Activated CD4-positive, alpha-beta T cell treated with anti-CD3 and anti-CD28 coated beads, Interleukin-2, amount 10 ng/mL, durations not matched to agents 24 days and 14 days (primary cell): ENCODE data around the gene TSPYL6. TPM values are rescaled to one million over a fixed set of nuclear protein-coding genes. Genes with fewer than 3 reads are reported as not detected.

Experiments
- DNase-seq: peaks from one replicate; pipeline ENCODE4 v3.0.0; 2022
- H3K27ac Mint-ChIP-seq: one replicate; pipeline ENCODE4 v1.8.0; 2022; ENCODE audit warnings: mild to moderate bottlenecking, mixed read lengths
- H3K27me3 Mint-ChIP-seq: one replicate; pipeline ENCODE4 v1.8.0; 2022; ENCODE audit warnings: mixed read lengths
- H3K36me3 Mint-ChIP-seq: one replicate; pipeline ENCODE4 v1.8.0; 2022; ENCODE audit warnings: low read depth, mild to moderate bottlenecking, mixed read lengths
- H3K4me1 Mint-ChIP-seq: one replicate; pipeline ENCODE4 v1.8.0; 2021; ENCODE audit warnings: mixed read lengths
- H3K4me3 Mint-ChIP-seq: one replicate; pipeline ENCODE4 v1.8.0; 2022; ENCODE audit warnings: mild to moderate bottlenecking, moderate library complexity, mixed read lengths
- H3K9me3 Mint-ChIP-seq: one replicate; pipeline ENCODE4 v1.8.0; 2021; ENCODE audit warnings: mixed read lengths
- intact Hi-C: fragments of 100-400 bp; cut with micrococcal nuclease; formaldehyde crosslinking; loops from one replicate; pipeline ENCODE4 v1.15.1; 2023
- total RNA-seq: library from RNA; stranded (reverse); gene quantifications from 2 replicates; pipeline ENCODE4 v1.2.3, GENCODE V29; 2022

TSPYL6 gene
- total RNA-seq, 1 donor from 2014 or later: not detected

DNA sequence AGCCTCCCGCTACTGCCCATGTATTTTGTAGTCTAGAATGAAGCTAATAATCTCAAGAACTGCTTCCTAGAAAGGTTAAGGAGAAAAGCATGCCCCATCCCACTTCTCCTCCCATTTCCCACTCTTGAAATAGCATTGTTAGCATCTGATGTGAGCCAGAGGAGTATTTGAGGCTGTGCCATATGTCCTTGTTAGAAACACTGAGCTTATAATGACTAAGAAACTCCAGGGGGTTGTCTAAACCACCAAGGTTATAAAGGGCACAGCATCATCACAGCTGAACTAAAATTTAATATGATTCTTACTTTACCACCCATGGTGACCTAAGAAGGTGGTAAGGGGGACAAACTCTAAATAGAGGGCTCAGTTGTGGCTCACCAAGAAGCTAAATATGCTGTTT lies 16.6 kb downstream of the TSPYL6 start:
- H3K27ac Mint-ChIP-seq: no peak overlapping the region
- H3K36me3 Mint-ChIP-seq: no peaks in the 10 kb centered on the region
- H3K27me3 Mint-ChIP-seq: no peaks in the 10 kb centered on the region
- intact Hi-C loops: no loop called here
- H3K9me3 Mint-ChIP-seq: no peaks in the 10 kb centered on the region
- H3K4me1 Mint-ChIP-seq: no peaks in the 10 kb centered on the region
- no peak overlapping the region for H3K4me3 Mint-ChIP-seq
- no peak for DNase-seq

- Mint-ChIP-seq H3K9me3 (peaks cover 3% of the 10 kb centered on the region), H3K4me3 (no peak overlapping the region), H3K36me3 (no peaks in the 10 kb centered on the region), H3K27me3 (no peaks in the 10 kb centered on the region), H3K4me1 (no peaks in the 10 kb centered on the region), H3K27ac (no peak overlapping the region)
- no peak for DNase-seq
- intact Hi-C loops: no loop called here
Measured at GRCh38 chr2:54237428-54237827, 18.6 kb downstream of the TSPYL6 start.

- intact Hi-C loops: no loop called here
- no peak overlapping the region for H3K4me3 Mint-ChIP-seq
Measured at GRCh38 chr2:54233832-54234649, 22.0 kb downstream of the TSPYL6 start.

GRCh38 chr2:54228945-54229344 lies 27.1 kb downstream of the TSPYL6 start:
- H3K9me3 Mint-ChIP-seq: peaks cover 6% of the 10 kb centered on the region
- intact Hi-C loops: no loop called here
- H3K4me3 Mint-ChIP-seq: no peak overlapping the region
- DNase-seq: no peak
- H3K4me1 Mint-ChIP-seq: peaks cover 3% of the 10 kb centered on the region
- no peak overlapping the region for H3K27ac Mint-ChIP-seq
- H3K27me3 Mint-ChIP-seq: no peaks in the 10 kb centered on the region
- no peaks in the 10 kb centered on the region for H3K36me3 Mint-ChIP-seq

More at GRCh38 chr2:54233832-54234649, 22.0 kb downstream of the TSPYL6 start:
- Mint-ChIP-seq H3K27ac (no peak overlapping the region), H3K9me3 (peaks cover 6% of the 10 kb centered on the region), H3K36me3 (no peaks in the 10 kb centered on the region), H3K4me1 (peaks cover 3% of the 10 kb centered on the region), H3K27me3 (no peaks in the 10 kb centered on the region)
- no peak for DNase-seq

DNA sequence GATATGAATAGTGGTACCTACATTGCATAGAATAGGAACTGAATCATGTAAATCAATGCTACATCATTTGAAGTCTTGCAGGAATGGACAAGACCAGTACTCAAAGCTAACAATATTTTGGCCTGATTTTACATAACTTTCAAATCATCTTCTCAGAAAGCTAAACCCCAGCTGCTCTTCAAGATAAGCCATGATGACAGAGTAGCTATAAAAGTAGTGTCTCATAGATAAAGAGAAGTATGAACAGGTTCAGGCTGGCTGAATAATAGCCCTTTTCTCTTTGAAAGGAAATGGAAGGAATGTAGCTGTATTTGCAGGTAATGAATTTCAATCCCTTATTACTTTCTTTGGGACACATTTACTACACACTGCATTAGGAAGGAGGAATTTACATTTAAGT lies 28.2 kb downstream of the TSPYL6 start:
- H3K27me3 Mint-ChIP-seq: no peaks in the 10 kb centered on the region
- DNase-seq: no peak
- intact Hi-C loops: no loop called here
- peaks cover 6% of the 10 kb centered on the region for H3K9me3 Mint-ChIP-seq
- no peak overlapping the region for H3K4me3 Mint-ChIP-seq
- H3K4me1 Mint-ChIP-seq: peaks cover 3% of the 10 kb centered on the region
- H3K27ac Mint-ChIP-seq: no peak overlapping the region
- no peaks in the 10 kb centered on the region for H3K36me3 Mint-ChIP-seq

DNA sequence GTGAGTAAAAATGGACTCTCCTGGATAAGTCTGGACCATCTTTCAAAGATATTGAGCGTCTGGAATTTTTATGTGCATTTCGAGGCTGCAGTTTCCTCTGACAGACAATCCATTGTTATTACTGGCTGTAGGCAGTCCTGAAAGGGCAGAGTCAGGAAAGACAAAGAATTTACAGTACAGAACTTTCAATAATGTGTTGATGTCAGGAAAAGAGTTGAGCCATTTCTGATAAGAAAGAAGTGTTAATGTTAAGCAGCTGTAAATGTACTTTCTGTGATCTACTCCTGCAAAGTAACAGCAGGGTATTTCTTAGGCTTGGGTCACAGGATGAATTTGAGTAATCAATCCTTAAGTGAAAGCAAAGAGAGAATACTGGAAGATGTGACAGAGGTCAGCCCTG lies 29.8 kb downstream of the TSPYL6 start:
- Mint-ChIP-seq H3K4me3 (no peak overlapping the region), H3K27ac (no peak overlapping the region), H3K27me3 (no peaks in the 10 kb centered on the region), H3K4me1 (peaks cover 3% of the 10 kb centered on the region), H3K9me3 (no peaks in the 10 kb centered on the region), H3K36me3 (no peaks in the 10 kb centered on the region)
- no peak for DNase-seq
- intact Hi-C loops: no loop called here

GRCh38 chr2:54224997-54225396 lies 31.0 kb downstream of the TSPYL6 start:
- Mint-ChIP-seq H3K4me1 (peaks cover 3% of the 10 kb centered on the region), H3K27ac (no peak overlapping the region), H3K27me3 (no peaks in the 10 kb centered on the region), H3K9me3 (no peaks in the 10 kb centered on the region), H3K36me3 (no peaks in the 10 kb centered on the region), H3K4me3 (no peak overlapping the region)
- intact Hi-C loops: no loop called here
- no peak for DNase-seq

DNA sequence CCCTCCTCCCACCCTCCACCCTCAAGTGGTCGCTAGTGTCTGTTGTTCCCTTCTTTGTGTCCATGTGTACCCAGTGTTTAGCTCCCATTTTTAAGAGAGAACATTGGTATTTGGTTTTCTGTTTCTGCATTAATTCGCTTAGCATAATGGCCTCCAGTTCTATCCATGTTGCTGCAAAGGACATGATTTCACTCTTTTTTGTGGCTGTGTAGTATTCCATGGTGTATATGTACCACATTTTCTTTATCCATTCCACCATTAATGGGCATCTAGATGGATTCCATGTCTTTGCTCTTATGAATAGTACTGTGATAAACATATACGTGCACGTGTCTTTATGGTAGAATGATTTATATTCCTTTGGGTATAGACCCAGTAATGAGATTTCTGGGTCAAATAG lies 42.9 kb downstream of the TSPYL6 start:
- Mint-ChIP-seq H3K27ac (no peak overlapping the region), H3K27me3 (peaks cover under 1% of the 10 kb centered on the region), H3K4me3 (no peak overlapping the region), H3K36me3 (peaks cover 3% of the 10 kb centered on the region), H3K4me1 (no peaks in the 10 kb centered on the region), H3K9me3 (peaks cover 6% of the 10 kb centered on the region)
- DNase-seq: no peak
- intact Hi-C loops: no loop called here

DNA sequence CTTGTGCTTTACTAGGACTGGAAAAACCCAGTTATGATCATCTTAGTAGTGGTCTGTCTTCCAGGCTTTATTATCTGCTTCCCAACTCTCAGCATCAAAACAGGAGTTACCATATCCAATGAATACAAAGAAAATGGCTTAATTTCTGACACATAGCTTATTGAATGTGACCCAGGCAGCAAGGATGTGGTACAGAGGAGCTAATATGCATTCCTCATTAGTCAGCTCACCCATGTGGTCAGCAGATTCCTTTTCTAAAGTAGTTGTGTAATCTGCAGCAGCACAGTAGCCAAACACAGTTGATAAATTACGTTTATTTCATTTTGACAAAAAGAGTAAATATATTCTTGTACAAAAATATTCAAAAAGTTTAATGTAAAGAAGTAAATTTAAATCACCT lies 43.6 kb downstream of the TSPYL6 start:
- Mint-ChIP-seq H3K36me3 (peaks cover 3% of the 10 kb centered on the region), H3K4me1 (no peaks in the 10 kb centered on the region), H3K27ac (no peak overlapping the region), H3K27me3 (peaks cover 1% of the 10 kb centered on the region), H3K9me3 (peaks cover 6% of the 10 kb centered on the region), H3K4me3 (no peak overlapping the region)
- intact Hi-C loops: no loop called here
- DNase-seq: no peak

DNA sequence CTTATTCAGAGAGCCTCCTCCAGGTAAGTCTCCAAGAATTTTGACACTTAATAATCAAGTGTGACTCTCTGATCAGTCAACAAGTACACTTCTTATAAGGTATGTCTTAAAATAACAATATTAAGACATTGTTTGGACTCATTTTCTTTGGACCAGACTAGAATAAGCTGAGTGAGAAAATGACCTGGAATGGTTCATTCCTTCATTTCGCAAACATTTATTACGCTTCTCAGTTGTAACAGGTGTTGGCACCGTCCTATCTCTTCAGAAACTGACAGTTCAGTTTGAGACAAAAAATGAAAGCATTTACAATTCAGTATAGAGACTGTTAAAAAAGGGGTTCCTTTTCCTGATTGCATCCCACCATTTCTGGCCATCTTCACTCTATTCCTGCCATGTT lies 46.6 kb downstream of the TSPYL6 start:
- DNase-seq: peak; percentile 15
- Mint-ChIP-seq H3K4me1 (peaks cover 4% of the 10 kb centered on the region), H3K9me3 (no peaks in the 10 kb centered on the region), H3K36me3 (no peaks in the 10 kb centered on the region), H3K4me3 (no peak overlapping the region), H3K27me3 (peaks cover 1% of the 10 kb centered on the region), H3K27ac (no peak overlapping the region)
- intact Hi-C loops: no loop called here

- no peaks in the 10 kb centered on the region for H3K9me3 Mint-ChIP-seq
- intact Hi-C loops: no loop called here
- no peak overlapping the region for H3K4me3 Mint-ChIP-seq
- H3K27me3 Mint-ChIP-seq: peaks cover 1% of the 10 kb centered on the region
- DNase-seq: peak; percentile 1
- no peak overlapping the region for H3K27ac Mint-ChIP-seq
- no peaks in the 10 kb centered on the region for H3K36me3 Mint-ChIP-seq
- H3K4me1 Mint-ChIP-seq: peaks cover 4% of the 10 kb centered on the region
Measured at GRCh38 chr2:54208364-54209240, 47.4 kb downstream of the TSPYL6 start.

- H3K36me3 Mint-ChIP-seq: no peaks in the 10 kb centered on the region
- H3K27me3 Mint-ChIP-seq: peaks cover 1% of the 10 kb centered on the region
- intact Hi-C loops: no loop called here
- H3K9me3 Mint-ChIP-seq: no peaks in the 10 kb centered on the region
- no peak overlapping the region for H3K4me3 Mint-ChIP-seq
- no peak overlapping the region for H3K27ac Mint-ChIP-seq
- no peak for DNase-seq
- peaks cover 4% of the 10 kb centered on the region for H3K4me1 Mint-ChIP-seq
Measured at GRCh38 chr2:54207666-54208195, 48.3 kb downstream of the TSPYL6 start.

DNA sequence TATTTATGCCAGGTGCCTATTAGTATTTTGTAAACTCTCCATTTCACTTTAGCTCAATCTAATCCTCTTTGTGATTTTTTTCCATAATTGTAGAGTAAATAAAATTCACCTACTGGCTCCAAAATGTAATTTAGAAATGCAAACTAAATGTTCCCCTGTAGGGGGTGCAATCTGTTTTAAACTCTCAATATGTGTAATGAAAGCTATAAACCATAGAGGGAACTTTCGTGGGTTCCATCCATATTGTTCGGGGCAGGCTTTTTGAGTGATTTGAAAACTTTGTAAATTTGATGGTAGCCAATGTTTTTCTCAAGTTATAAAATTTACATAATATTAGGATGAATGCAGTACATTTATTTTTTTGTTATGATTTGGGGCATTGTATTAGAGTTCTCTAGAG lies 49.4 kb downstream of the TSPYL6 start:
- H3K4me1 Mint-ChIP-seq: peaks cover 4% of the 10 kb centered on the region
- no peak overlapping the region for H3K4me3 Mint-ChIP-seq
- no peaks in the 10 kb centered on the region for H3K9me3 Mint-ChIP-seq
- no peaks in the 10 kb centered on the region for H3K36me3 Mint-ChIP-seq
- H3K27ac Mint-ChIP-seq: no peak overlapping the region
- H3K27me3 Mint-ChIP-seq: peaks cover 1% of the 10 kb centered on the region
- intact Hi-C loops: no loop called here
- DNase-seq: no peak

DNA sequence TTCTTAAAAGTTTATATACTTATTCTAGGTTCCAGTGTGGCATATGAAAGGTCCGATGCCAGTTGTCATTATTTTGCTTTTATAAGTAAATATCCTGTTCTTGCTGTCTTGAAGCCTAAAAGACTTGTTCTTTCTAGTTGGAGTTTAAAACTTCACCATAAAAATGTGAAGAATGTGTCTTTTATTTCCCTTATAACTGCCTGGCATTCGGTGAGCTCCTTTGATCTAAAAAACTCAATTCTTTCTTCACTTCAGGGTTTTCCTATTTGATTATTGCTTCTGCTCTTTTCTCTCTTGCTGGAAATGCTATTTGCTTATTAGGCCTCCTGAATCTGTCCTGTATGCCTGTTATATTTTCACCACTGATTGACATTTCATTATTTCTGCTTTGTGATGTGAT lies 51.6 kb downstream of the TSPYL6 start:
- no peak overlapping the region for H3K4me3 Mint-ChIP-seq
- intact Hi-C loops: no loop called here
- peaks cover 1% of the 10 kb centered on the region for H3K27me3 Mint-ChIP-seq
- no peak overlapping the region for H3K27ac Mint-ChIP-seq
- DNase-seq: no peak
- no peaks in the 10 kb centered on the region for H3K9me3 Mint-ChIP-seq
- H3K4me1 Mint-ChIP-seq: peaks cover 4% of the 10 kb centered on the region
- no peaks in the 10 kb centered on the region for H3K36me3 Mint-ChIP-seq
